Esophagus muscularis mucosa (tissue), 4 donors: Measurements from ENCODE around the gene CLEC1A. TPM values are rescaled to one million over a fixed set of nuclear protein-coding genes. Genes with fewer than 3 reads are reported as not detected.

ENCODE experiments used
- DNase-seq: peaks from one replicate; pipeline ENCODE4 v3.0.0-alpha.2; 2017; ENCODE audit errors: extremely low spot score
- H3K27ac ChIP-seq, 4 donors: fragments of 200-600 bp; sonication (generic); replicated peaks in 1 of 4; 1 replicate in 3 of 4; 2 replicates in 1 of 4; pipeline ENCODE4 v1.5.1; 2016 to 2019; ENCODE audit warnings: mild to moderate bottlenecking in 1 of 4
- H3K27me3 ChIP-seq, 4 donors: fragments of 200-600 bp; sonication (generic); one replicate each; pipeline versions ENCODE4 v1.5.1 to v1.6.0; 2016 to 2019
- H3K36me3 ChIP-seq, 4 donors: fragments of 200-600 bp; sonication (generic); one replicate each; pipeline ENCODE4 v1.5.1; 2016 to 2019
- H3K4me1 ChIP-seq, 4 donors: fragments of 200-600 bp; sonication (generic); one replicate each; pipeline ENCODE4 v1.5.1; 2016 to 2019
- H3K4me3 ChIP-seq, 4 donors: fragments of 200-600 bp; sonication (generic); 1 replicate in 2 of 4; 2 replicates in 2 of 4; pipeline ENCODE4 v1.5.1; 2016 to 2019; ENCODE audit warnings: mild to moderate bottlenecking in 4 of 4, moderate library complexity in 1 of 4
- H3K9me3 ChIP-seq, 4 donors: fragments of 200-600 bp; sonication (generic); 1 replicate in 3 of 4; 2 replicates in 1 of 4; pipeline ENCODE4 v1.5.1; 2016 to 2019
- EP300 ChIP-seq: sonication (generic); formaldehyde crosslinking; IDR thresholded peaks from one replicate; pipeline ENCODE4 v1.6.1; 2017; ENCODE audit warnings: antibody characterized with exemption
- POLR2A ChIP-seq: fragments of 450-650 bp; IDR thresholded peaks from one replicate; pipeline ENCODE4 v1.6.1; 2017; ENCODE audit warnings: antibody characterized with exemption, moderate library complexity, mild to moderate bottlenecking, low read depth
- POLR2AphosphoS5 ChIP-seq, 2 donors: sonication (generic); formaldehyde crosslinking; IDR thresholded peaks; one replicate each; pipeline ENCODE4 v1.6.1; 2017; ENCODE audit warnings: antibody characterized with exemption in 2 of 2
- WGBS: methylation state at CpG from one replicate; pipeline ENCODE4 v1.1.5; 2018; 5-methylcytosine and 5-hydroxymethylcytosine counted together
- intact Hi-C: fragments of 100-400 bp; cut with DNase I; formaldehyde crosslinking; loops from one replicate; pipeline ENCODE4 v1.15.1; 2023
- total RNA-seq, 4 donors: library from RNA; depleted of rRNA; stranded (reverse); fragments of >200 nt; gene quantifications; one replicate each; pipeline versions ENCODE4 v1.1.0 to v1.2.1, GENCODE V29; 2016
- TF ChIP-seq, protein P1 (sequence below), 3 experiments: fragments of 200-600 bp in 2 of 3; fragments of 450-650 bp in 1 of 3; sonication (generic) in 2 of 3; IDR thresholded peaks; one replicate each; pipeline ENCODE4 v1.5.1; 2017 to 2019; ENCODE audit warnings: antibody characterized with exemption in 3 of 3, mild to moderate bottlenecking in 2 of 3, moderate library complexity in 1 of 3

The CLEC1A gene
- total RNA-seq, 4 donors from 2014 or later, result 1.7 to 8.3 (median 4.7) TPM

DNA sequence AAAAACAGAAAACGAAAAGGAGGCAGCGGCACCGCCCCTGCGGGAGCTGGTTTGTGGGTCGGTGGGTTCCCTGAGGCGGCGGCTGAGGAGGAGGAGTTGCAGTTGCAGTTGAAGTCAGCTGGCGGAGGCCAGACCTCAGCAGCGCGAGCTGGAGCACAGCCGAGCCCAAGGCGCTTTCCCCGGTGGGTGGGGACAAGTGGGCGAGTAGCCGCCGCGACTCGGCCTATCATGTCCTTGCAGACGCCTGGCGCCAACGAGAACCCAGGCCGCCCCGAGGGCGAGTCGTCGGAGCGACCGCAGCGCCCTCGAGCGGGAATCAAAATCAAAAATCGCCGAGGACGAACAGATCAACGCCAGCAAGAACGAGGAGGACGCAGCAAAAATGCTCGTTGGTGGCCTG lies 12.7 kb upstream of the CLEC1A start:
- no peak overlapping the region for H3K4me3 ChIP-seq
- intact Hi-C loops, result no loop called here
- 91% methylated on average over 38 of the region's 38 CpGs for whole genome bisulfite sequencing
- peaks cover 0 to 6% (median 0%) of the 10 kb centered on the region in 4 donors for H3K9me3 ChIP-seq
- no peak overlapping the region for H3K27ac ChIP-seq
- TF ChIP-seq, protein P1, sequence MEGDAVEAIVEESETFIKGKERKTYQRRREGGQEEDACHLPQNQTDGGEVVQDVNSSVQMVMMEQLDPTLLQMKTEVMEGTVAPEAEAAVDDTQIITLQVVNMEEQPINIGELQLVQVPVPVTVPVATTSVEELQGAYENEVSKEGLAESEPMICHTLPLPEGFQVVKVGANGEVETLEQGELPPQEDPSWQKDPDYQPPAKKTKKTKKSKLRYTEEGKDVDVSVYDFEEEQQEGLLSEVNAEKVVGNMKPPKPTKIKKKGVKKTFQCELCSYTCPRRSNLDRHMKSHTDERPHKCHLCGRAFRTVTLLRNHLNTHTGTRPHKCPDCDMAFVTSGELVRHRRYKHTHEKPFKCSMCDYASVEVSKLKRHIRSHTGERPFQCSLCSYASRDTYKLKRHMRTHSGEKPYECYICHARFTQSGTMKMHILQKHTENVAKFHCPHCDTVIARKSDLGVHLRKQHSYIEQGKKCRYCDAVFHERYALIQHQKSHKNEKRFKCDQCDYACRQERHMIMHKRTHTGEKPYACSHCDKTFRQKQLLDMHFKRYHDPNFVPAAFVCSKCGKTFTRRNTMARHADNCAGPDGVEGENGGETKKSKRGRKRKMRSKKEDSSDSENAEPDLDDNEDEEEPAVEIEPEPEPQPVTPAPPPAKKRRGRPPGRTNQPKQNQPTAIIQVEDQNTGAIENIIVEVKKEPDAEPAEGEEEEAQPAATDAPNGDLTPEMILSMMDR (IDR thresholded peaks at IDR 0.05), result no peak
- DNase-seq, result no peak
- no peaks in the 10 kb centered on the region for H3K4me1 ChIP-seq
- H3K27me3 ChIP-seq, result no peaks in the 10 kb centered on the region
- H3K36me3 ChIP-seq, result no peaks in the 10 kb centered on the region

DNA sequence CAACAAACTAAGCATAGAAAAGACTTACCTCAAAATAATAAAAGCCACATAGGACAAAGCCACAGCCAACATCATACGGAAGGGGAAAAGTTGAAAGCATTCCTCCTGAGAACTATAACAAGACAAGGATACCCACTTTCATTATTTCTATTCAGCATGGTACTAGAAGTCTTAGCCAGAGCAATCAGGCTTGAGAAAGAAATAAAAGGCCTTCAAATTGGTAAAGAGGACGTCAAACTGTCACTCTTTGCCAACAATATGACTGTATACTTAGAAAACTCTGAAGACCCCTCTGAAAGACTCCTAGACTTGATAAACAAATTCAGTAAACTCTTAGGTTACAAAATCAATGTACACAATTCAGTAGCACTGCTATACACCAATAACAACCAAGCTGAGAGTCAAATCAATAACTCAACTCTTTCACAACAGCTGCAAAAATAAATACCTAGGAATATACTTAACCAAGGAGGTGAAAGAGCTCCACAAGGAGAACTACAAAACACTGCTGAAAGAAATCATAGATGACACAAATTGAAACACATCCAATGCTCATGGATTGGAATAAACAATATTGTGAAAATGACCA lies 11.6 kb upstream of the CLEC1A start:
- Histone ChIP-seq H3K9me3 (peaks cover 0 to 6% (median 0%) of the 10 kb centered on the region in 4 donors), H3K36me3 (no peaks in the 10 kb centered on the region), H3K27ac (no peak overlapping the region), H3K27me3 (no peaks in the 10 kb centered on the region), H3K4me3 (no peak overlapping the region), H3K4me1 (no peaks in the 10 kb centered on the region)
- DNase-seq, result no peak
- intact Hi-C loops, result no loop called here
- TF ChIP-seq POLR2A, result no peak
- TF ChIP-seq, protein P1 (IDR thresholded peaks at IDR 0.05), result no peak
- no peak for TF ChIP-seq EP300
- no peak for TF ChIP-seq POLR2AphosphoS5 (IDR thresholded peaks at IDR 0.05)
- 87% methylated on average over 2 of the region's 2 CpGs for WGBS

DNA sequence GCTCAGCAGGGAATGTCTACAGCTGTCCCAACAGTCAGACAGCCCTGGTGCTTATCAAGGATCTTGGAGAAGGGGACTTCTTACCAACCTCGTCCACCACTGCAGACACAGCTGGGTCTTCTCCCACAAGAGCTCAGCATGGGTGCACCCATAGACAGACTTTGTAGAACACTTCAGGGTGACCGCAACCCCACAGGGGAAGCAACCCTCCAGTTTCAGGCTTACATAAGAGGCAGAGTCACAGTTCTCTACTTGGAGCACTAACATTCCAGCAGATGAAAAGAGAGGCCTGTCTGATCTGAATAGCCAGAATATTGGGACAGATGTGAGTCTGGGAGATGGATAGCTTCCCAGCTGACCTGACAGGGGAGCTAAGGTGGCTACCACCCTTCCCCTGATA lies 3.5 kb upstream of the CLEC1A start:
- intact Hi-C loops, result no loop called here
- DNase-seq, result no peak
- WGBS, result 76% methylated on average over 2 of the region's 2 CpGs
- Histone ChIP-seq H3K27ac (no peak overlapping the region), H3K36me3 (no peaks in the 10 kb centered on the region), H3K4me3 (no peak overlapping the region), H3K27me3 (no peaks in the 10 kb centered on the region), H3K9me3 (no peaks in the 10 kb centered on the region), H3K4me1 (peaks cover 7 to 37% (median 34%) of the 10 kb centered on the region in 4 donors)
- TF ChIP-seq, protein P1 (IDR thresholded peaks at IDR 0.05), result no peak
- TF ChIP-seq POLR2AphosphoS5 (IDR thresholded peaks at IDR 0.05), result no peak
- no peak for TF ChIP-seq POLR2A
- TF ChIP-seq EP300, result no peak

DNA sequence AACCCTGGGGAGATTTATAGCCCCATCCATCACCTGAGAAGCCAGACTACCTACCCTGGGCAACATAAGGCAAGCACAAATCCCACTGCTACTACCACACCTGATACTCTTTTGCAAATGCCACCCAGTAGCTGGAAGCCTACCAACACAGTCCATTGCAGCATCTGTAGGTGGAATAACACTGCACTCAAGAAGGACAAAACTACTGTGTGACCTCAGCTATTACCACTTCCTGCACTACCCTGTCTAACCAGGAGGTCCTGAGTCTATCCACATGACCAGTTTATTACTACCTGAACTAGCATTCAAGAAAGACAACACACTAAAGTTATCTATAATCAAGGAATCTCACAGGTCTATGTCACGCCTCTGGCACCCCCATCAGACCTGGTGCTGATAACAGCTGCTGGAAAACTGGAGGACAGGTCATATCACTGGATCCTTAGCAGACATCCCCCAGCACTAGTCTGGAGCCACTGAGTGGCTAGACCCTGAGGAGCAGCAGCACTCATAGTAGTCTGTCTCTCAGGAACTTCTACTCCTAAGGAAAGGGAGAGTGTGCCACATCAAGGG lies 2.9 kb upstream of the CLEC1A start:
- Histone ChIP-seq H3K4me3 (no peak overlapping the region), H3K36me3 (no peaks in the 10 kb centered on the region), H3K27ac (peak overlapping the region in 3 of 4 donors; percentile 46 to 73 (median 58)), H3K9me3 (no peaks in the 10 kb centered on the region), H3K4me1 (peaks cover 7 to 37% (median 34%) of the 10 kb centered on the region in 4 donors), H3K27me3 (no peaks in the 10 kb centered on the region)
- 100% methylated on average over 1 of the region's 1 CpG for WGBS
- no peak for DNase-seq
- TF ChIP-seq, protein P1 (IDR thresholded peaks at IDR 0.05), result no peak
- TF ChIP-seq POLR2AphosphoS5 (IDR thresholded peaks at IDR 0.05) (no peak), EP300 (no peak), POLR2A (no peak)
- intact Hi-C loops, result no loop called here
